ENCODE measurements around the gene NDUFS2.
"Not testable (repeated sequence)": the region's sequence is repeated elsewhere in the genome, so short reads cannot be mapped to it uniquely, and the experiment has no call there.

NDUFS2 gene

DNA sequence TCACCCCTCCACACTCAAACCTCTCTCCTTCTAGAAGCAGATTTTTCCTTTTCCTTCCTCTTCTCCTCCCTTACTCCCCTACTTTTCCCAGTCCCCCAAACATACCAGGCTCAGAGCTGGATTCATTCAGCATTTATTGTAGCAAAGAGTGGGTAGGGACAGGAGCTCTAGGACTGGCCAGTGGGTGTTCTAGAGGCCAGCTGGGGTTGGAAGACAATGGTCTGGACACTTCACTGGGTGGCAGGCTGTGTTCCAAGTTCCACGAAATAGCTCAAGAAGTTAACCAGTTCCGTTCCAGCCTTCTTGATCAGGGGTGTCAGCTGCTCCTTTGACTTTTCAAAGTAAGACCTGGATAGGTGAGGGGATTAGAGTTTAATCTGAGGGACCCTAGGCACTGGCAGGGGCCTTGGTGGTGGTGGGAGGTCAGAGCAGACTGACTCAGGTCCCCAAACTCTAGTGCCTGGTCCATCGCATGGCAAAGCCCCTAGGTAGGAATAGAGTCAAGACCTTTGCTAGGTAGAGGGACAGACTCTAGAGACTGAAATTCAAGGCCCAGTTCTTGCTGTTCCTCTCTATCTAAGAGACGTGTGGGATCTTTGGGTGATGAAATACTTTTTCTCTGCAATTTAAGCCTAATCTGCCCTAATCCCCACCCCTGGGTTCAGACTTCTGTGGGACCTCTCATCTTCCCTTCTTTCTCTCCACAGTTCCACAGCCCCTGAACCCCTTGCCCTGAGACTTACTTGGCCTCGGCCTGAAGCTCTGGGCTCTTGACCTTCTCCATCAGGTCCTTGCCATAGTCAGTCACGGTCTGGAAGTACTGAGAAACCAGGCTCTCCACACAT lies 20.2 kb downstream of the NDUFS2 start:
- DNase-seq = no peak

DNA sequence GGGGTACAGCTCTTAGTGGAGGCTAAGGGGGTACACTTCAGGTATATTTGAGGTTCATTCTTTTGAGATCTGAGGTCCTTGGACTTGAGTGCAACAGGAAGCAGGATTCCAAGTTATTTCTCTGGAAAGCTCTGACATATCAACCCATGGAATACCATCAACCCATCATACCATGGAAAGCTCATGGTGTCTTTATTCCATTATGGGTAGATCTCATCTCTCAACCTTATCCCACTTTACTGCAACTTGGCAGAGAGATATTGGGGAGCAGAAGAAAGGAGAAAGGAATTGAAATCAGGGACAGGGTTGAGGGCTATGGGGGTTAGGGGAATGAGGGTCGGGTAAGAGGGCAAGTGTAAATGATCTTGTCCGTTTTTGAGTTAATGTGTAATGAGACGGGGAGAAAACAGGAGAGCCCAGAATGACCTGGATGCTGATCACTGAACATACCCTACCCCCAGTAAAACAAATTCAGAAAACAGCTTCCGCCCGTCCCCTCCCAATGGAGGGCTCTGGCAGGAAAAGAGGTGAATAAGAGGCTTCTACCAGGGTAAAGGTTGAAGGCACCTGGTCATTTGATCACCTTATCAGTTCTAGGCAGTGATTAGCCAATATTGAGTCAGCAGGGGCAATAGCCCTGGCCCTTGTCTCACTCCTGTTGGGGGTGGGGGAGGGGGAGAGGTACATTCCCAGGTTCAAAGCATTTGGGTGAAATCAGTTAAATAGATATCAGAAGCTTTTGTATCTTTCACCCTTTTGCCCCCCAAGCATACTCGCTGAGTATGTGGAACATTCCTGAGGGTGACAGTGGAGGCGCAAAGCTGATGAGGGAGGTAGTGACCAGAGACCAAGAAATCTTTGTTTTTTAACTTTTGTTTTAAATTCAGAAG lies 21.9 kb downstream of the NDUFS2 start:
- no peak for DNase-seq

DNA sequence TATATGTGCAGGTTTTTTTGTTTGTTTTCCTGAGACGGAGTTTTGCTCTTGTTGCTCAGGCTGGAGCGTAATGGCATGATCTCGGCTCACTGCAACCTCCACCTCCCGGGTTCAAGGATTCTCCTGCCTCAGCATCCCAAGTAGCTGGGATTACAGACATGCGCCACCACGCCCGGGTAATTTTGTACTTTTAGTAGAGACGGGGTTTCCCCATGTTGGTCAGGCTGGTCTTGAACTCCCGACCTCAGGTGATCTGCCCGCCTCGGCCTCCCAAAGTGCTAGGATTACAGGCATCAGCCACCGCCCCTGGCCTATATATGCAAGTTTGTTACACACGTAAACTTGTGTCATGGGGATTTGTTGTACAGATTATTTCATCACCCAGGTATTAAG lies 22.5 kb downstream of the NDUFS2 start:
- not testable (repeated sequence) for DNase-seq

DNA sequence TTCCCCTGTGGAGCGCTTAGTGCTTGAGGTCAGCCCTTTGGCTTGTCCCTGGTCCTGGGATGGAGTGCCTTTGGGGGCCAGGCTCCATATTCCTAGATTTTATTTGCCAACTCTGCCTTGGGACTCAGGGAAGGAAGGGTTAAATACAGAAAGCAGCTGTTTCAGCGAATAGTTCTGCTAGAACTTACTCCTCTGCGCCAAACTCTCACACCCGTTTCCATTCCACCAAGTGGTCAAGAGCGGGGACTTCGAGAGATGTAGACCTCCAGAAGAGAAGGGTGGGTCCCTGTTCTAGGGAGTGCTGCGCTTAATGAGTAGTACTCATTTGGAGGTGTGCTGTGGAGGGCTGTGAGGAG lies 23.0 kb downstream of the NDUFS2 start:
- DNase-seq = no peak

DNA sequence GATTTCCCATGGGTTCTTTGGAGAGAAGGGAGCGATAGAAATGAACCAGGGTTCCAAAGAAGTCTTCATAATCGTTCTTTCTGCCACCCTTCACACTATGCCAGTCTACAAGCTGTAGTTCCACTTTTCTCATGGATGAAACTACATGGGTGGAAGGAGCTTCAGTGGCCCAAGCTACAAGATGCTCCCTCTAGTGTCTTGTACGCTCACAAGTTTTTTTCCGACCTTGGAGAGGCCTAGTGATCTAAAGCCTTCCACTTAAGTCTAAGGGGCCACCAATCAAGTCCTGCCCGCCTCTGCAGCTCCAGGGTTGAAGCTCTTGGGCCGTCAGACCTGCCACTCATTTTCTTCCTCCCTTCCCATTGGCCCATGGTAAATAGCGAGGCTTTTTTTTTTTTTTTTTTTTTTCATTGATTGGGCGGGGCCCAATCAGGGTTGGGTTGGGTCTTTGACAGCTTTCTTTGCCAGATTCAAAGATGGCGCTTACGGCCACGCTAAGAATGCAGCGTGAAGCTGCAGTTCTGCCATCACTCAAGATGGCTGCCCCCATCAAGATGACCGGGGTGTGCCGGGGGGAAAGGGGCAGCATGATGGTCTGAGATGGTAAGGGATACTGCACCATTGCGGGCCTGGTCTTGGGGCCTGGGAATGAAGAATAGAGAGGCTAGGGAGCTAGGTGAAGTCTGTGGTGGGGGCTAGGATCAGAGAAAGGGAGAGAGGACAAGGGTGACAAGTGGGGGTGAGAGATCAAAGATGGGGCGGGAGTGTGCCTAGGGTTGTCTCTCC lies 23.6 kb downstream of the NDUFS2 start, which contains the start of gene TOMM40L:
Gene TOMM40L, plus strand, starts transcription at position 527 of the 786 bp plus-strand sequence. CDS start 430 bp downstream, outside the sequence.
- DNase-seq = peak; percentile 69

DNA sequence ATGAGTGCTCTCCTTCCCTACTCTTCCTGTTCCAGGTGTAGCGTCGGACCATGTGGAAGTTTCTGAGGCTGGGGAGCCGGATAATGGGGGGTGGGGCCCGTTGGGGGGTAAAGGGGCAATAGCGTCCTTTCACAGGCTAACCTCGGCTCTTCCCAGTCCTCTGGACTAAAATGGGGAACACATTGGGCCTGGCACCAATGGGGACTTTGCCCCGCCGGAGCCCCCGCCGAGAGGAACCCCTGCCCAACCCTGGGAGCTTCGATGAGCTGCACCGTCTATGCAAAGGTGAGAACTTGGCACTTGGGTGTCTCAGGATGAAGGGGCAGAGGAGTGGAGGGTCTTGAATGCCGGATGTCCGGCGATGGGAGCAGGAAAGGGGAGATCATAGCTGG lies 24.1 kb downstream of the NDUFS2 start:
- no peak for DNase-seq

DNA sequence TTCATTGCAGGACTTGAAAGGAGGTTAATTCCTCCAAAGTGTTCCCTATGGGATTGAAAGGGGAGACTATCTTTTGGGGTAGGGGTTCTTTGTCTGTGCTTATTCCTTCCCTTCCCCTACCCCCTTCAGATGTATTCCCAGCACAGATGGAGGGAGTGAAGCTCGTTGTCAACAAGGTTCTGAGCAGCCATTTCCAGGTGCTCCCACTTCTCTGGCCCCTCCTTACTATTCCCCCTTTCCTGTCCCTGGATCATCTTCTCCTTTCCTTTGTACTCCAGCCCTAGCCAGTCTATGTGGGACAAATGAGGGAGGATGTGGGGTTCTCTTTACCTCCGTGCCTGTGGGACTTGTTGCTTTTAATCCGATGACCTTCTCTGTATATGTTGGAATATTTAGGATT lies 24.6 kb downstream of the NDUFS2 start:
- DNase-seq = no peak

DNA sequence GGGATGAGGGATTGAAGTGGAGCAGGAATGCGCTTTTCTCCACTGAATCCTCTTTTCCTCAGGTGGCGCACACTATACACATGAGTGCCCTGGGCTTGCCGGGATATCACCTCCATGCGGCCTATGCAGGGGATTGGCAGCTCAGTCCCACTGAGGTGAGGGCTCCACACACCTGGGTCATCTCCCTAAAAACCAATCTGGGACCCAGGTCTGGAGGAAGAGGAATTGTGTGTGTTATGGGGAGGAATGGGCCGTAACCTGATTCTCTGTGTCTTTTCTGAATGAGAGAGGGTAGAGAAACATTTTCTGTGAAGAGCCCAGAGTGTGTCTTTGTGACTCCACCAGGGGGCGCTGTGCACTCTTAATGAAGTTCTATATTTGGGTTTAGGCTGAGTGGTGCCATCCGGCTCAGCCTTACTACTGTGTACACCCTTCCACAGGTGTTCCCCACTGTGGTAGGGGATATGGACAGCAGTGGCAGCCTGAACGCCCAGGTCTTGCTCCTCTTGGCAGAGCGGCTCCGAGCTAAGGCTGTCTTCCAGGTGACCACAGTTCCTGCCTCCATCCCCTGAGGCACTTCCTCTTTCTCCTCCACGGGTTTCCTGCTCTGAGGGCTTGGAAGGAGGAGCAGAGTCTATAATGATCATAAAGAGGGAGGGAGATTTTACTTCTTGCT lies 25.2 kb downstream of the NDUFS2 start:
- peak; percentile 19 for DNase-seq

DNA sequence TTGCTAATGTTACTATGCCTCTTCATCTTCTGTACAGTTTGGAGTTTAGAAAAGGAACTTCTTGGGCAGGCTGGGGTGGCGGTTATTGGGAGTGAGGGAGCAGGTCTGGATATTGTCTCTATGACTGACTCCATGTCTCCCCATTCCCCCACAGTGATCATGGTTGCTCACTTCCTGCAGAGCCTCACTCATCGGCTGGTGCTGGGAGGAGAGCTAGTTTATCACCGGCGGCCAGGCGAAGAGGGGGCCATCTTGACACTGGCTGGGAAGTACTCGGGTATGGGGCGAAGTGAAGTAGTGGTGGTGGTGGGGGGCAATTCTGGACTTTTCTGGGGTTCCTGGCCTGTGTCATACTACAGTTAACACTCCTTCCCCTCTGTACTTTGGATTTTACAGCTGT lies 25.9 kb downstream of the NDUFS2 start:
- DNase-seq = no peak

DNA sequence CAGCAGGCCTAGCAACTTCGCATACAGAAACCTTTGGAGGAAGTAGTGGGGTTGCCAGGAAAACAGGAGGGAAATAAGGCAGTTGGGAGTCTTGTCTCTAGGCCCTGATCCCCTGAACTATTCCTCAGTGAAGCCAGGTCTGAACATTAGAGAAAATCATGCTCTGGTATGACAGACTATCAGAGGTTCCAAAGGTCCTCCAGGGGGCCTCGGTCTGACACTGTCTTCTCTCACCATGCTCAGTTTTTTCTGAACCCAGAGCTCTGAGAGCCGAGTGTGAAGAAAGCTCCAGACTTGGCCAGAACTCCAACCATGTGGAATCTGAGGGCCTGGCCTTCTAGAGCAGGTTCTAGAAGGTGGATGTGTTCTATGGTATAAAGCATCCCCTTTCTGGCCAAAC lies 27.7 kb downstream of the NDUFS2 start:
- no peak for DNase-seq

DNA sequence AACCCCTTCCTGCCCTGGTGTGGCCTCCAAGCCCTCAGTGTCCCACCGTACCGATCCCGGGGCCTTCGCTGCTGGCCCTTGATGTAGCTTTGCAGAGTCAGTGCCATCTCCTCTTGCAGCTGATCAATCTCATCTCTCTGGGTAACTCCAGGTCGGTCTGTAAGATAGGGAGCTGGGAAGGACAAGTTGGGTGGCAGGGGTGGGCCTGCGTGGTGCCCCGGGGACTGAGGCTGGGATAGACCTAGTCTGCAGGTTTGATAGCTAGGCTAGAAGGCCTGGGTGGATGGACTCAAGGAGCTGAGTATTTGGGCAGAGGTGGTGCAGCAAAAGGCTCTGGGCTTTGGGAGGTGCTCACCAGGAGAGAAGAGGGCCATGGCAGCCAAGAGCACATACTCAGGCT lies 28.6 kb downstream of the NDUFS2 start:
- no peak for DNase-seq

DNA sequence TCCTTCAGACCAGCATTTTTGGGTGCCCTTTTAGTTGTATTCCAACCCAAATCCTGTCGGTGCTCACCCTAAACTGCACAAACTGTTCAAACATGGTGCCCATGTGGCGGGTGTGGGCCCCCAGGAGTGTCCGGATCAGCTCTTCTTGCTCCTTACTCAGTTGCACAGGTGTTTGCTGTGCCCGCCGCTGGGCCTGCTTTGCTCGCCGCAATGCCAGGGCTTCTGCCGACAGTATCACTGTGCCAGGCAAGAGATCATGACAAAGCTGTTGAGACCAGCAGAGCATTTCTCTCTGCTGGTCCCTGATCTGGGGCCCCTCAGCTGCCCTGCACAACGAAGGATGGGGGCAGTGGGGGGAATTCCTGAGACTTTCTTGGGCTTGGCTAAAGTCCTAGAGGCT lies 30.9 kb downstream of the NDUFS2 start:
- DNase-seq = no peak

DNA sequence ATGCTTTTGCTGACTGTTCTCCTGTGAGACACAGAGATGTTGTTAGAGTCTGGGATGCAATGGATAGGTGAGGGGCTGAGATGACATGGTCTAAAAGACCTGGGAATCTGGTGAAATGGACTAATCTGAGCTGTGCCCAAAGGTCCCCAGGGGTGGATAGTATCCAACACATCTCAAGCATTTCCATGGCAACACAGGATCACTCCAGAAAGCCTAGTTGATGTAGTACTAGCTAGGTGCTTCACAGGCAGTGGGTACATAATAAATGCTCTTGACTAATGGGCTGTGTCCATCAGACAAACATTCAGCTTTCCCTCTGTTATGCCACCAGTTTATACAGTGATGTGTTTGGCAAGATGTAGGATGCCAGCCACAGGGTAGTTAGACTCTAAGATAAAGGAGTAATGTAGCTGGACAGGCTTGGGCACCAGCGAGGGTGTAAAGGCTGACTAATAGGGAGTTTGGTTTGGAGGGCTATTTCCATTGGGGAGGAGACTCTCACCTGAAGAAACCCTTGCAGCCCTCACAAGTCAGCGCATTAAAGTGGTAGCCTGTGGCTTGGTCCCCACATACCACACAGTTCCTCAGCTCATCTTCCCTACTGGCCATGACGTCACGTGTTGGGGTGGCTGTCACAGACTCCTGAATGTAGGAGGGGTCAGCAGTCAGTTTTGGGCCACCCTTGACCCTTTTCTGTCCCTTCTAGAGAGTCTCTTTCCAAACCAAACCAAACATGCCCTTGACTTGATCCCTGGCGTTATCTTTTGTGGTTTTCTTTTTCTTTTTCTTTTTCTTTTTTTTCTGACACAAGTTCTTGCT lies 34.0 kb downstream of the NDUFS2 start:
- DNase-seq = no peak

DNA sequence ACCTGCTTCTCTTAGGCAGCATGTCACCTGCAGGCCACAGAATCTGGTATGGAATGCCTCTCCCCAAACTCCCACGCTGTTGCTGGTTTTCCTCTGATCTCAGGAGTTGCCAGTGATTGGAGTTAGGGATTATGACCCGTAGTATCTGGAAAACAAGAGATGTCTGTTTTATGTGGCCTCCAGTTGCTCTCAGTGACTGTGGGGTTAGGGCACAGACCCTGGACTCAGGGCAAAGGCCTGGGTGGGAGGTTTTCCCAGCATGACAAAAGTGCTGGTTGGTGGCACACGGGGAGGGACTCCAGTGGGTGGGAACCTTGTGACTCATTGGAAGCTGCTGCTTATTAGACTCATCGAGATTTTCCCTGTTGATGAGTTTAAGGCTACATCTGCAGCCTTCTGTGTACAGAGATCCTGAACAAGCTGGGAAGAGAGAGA lies 35.9 kb downstream of the NDUFS2 start, which contains the start of gene NR1I3:
Gene NR1I3, minus strand, starts transcription at position 165 of the 435 bp plus-strand sequence. CDS start 1,638 bp downstream, outside the sequence.
- DNase-seq = no peak

DNA sequence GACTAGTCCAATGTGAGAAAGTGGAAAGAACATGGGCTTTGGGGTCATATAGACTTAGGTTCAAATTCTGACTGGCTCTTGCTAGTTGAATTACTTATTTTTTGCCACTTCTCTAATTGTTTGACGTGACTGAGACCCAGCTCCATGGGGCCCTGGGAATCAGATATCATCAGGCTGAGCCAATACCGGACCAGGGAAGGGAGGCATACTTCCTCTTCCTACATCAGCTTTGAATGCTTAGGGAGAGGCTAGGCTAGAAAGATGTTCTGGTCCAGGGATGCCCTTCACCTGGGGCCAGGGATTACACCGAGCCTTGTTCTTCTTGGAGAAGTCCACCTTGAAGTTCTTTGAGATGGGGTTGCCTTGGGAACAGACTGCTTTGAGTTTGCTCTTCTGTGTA lies 39.5 kb downstream of the NDUFS2 start:
- no peak for DNase-seq

DNA sequence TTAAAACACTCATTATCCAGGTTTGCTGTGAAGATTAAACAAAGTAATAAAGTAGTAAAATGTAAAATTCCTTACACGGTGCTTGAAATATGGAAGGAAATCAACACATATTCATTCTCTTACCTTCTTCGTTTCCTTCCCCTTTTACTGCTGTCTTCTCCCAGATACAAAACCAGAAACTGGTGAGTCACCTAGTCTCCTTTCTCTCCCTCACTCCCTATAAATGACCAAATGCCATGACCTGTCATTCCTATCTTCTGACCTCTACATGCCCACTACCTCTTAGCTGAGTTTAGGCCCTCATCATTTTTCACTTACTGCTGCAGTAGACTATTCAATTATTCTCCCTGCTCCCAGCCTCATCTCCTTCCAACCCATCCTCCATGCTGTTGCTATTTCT lies 40.1 kb downstream of the NDUFS2 start:
- DNase-seq = no peak

DNA sequence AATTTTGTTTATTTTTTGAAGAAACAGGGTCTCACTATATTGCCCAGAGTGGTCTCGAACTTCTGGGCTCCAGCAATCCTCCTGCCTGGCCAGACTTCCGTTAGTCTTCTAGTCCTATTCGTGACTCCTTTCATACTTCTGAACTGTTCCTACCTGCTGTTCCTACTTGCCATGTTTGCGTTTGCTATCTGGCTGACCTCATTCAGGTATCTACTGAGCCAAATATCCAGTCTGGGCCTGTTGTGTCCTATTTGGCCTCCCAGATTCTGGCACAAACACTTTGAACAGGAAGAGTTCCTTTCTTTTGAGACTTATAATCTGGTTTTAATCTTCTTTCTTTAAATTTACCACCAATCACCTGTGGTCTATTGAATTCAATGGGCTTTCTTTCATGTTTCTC lies 42.7 kb downstream of the NDUFS2 start:
- DNase-seq = no peak

DNA sequence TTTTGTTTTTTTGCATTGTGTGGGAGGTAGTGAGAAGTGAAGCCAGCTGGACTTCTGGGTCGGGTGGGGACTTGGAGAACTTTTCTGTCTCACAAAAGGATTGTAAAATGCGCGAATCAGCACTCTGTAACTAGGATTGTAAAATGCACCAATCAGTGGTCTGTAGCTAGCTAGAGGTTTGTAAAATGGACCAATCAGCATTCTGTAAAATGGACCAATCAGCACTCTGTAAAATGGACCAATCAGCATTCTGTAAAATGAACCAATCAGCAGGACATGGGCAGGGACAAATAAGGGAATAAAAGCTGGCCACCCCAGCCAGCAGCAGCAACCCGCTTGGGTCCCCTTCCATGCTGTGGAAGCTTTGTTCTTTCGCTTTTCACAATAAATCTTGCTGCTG lies 47.9 kb downstream of the NDUFS2 start:
- not testable (repeated sequence) for DNase-seq

DNA sequence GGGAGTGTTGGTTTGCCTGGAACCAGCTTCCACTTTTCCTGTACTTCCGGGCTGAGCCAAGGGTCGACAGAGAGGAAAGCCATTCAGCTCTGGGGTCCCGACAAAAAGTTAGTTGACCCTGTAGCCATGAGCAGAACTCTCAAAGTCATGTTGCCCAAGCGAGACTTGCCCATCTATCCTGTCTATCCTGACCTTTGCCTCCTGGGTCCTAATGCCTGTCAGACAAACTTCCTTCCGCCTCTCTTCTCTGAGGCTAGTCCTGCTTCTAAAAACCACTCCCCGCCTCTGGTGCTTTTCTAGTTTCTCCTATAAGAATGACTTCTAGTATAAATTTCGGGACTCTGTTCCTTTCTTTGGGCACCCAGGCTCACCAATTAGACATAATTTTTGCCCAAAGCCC lies 48.7 kb downstream of the NDUFS2 start:
- DNase-seq = no peak

DNA sequence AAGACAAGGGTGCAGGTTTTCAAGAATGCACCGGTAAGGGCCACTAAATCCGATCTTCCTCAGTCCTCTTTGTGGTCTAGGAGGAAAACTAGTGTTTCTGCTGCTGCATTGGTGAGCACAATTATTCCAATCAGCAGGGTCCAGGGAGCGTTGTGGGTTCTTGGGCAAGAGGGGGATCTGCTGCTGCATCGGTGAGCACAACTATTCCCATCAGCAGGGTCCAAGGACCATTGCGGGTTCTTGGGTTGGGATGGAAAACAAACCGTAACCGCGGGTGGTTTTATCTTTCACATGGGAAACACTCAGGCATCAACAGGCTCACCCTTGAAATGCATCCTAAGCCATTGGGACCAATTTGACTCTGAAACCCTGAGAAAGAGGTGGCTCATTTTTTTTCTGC lies 49.4 kb downstream of the NDUFS2 start:
- DNase-seq = no peak

DNA sequence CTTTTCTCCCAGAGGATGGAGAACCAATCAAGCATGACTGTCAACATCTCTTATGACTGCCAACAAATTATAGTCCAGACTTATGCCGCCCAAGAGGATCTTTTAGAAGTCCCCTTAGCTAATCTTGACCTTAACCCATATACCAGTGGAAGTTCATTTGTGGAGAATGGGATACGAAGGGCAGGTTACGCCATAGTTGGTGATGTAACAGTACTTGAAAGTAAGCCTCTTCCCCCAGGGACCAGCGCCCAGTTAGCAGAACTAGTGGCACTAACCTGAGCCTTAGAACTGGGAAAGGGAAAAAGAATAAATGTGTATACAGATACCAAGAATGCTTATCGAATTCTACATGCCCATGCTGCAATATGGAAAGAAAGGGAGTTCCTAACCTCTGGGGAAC lies 53.1 kb downstream of the NDUFS2 start:
- not testable (repeated sequence) for DNase-seq

All from GOT3 (cell line).